ENCODE results near the gene ADPRS. TPM values are rescaled to one million over a fixed set of nuclear protein-coding genes. Genes with fewer than 3 reads are reported as not detected.

The ADPRS gene
- total RNA-seq, 4 donors from 2014 or later, result 23.8 to 43.4 (median 32.6) TPM

- H3K9me3 ChIP-seq, result no peaks in the 10 kb centered on the region
- no peak overlapping the region for H3K4me3 ChIP-seq
- ATAC-seq, result no peak
- TF ChIP-seq POLR2AphosphoS5 (IDR thresholded peaks at IDR 0.05) (no peak), EP300 (IDR thresholded peaks at IDR 0.05) (no peak), CTCF (IDR thresholded peaks at IDR 0.05) (no peak), POLR2A (IDR thresholded peaks at IDR 0.05) (no peak)
- H3K27ac ChIP-seq, result no peak overlapping the region
- H3K27me3 ChIP-seq, result no peaks in the 10 kb centered on the region
- WGBS, 2 donors (ENCODE audit: low coverage in 1 of 2), result 81 to 86% methylated on average over 3 to 10 of the region's 11 CpGs
- H3K4me1 ChIP-seq, result peaks cover 0 to 31% (median 14%) of the 10 kb centered on the region in 3 donors
- H3K36me3 ChIP-seq, result no peaks in the 10 kb centered on the region
Measured at GRCh38 chr1:36128126-36128904, 39.6 kb downstream of the ADPRS start.

DNA sequence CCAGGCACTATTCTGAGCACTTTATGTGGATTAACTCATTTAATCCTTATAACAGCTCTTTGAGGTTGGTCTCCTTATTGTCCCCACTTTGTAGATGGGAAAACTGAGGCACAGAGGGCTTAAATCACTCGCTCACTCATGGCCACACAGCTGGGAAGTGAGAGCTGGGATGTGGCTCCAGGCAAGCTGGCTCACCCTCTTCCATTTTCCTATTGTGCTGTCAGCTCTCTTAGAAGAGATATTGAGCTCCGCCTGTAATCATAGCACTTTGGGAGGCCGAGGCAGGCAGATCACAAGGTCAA, 40.2 kb downstream of the ADPRS start:
- no peaks in the 10 kb centered on the region for H3K36me3 ChIP-seq

GRCh38 chr1:36132029-36132428, 43.3 kb downstream of the ADPRS start:
- Histone ChIP-seq H3K4me3 (no peak overlapping the region), H3K36me3 (peaks cover 0 to 8% of the 10 kb centered on the region in 2 donors), H3K27ac (no peak overlapping the region), H3K4me1 (peaks cover 4 to 41% (median 25%) of the 10 kb centered on the region in 3 donors), H3K9me3 (no peaks in the 10 kb centered on the region), H3K27me3 (no peaks in the 10 kb centered on the region)
- 75% methylated on average over 1 of the region's 3 CpGs; no CpG with 5 or more reads in 1 of the 2 donors for WGBS, 2 donors (ENCODE audit: low coverage in 1 of 2)
- no peak for ATAC-seq
- TF ChIP-seq POLR2AphosphoS5 (IDR thresholded peaks at IDR 0.05) (no peak), EP300 (IDR thresholded peaks at IDR 0.05) (no peak), CTCF (IDR thresholded peaks at IDR 0.05) (no peak)

More for the DNA sequence above, 40.2 kb downstream of the ADPRS start:
- no peak overlapping the region for H3K27ac ChIP-seq
- H3K4me3 ChIP-seq, result no peak overlapping the region
- H3K4me1 ChIP-seq, result peaks cover 0 to 33% (median 11%) of the 10 kb centered on the region in 3 donors
- H3K27me3 ChIP-seq, result no peaks in the 10 kb centered on the region
- ATAC-seq, result no peak
- H3K9me3 ChIP-seq, result no peaks in the 10 kb centered on the region
- TF ChIP-seq POLR2AphosphoS5 (IDR thresholded peaks at IDR 0.05) (no peak), CTCF (IDR thresholded peaks at IDR 0.05) (no peak), EP300 (IDR thresholded peaks at IDR 0.05) (no peak), POLR2A (IDR thresholded peaks at IDR 0.05) (no peak)
- WGBS, 2 donors (ENCODE audit: low coverage in 1 of 2), result 100% methylated on average over 1 of the region's 3 CpGs; no CpG with 5 or more reads in 1 of the 2 donors

- TF ChIP-seq POLR2AphosphoS5 (IDR thresholded peaks at IDR 0.05) (peak; percentile 59), POLR2A (IDR thresholded peaks at IDR 0.05) (no peak), CTCF (IDR thresholded peaks at IDR 0.05) (no peak)
- 21% methylated on average over 3 of the region's 3 CpGs; no CpG with 5 or more reads in 1 of the 2 donors for WGBS, 2 donors (ENCODE audit: low coverage in 1 of 2)
- H3K27ac ChIP-seq, result peak overlapping the region in 3 of 4 donors; percentile 61 to 82 (median 80)
- peaks cover 4 to 52% (median 28%) of the 10 kb centered on the region in 3 donors for H3K4me1 ChIP-seq
- ATAC-seq, result no peak
- no peak overlapping the region for H3K4me3 ChIP-seq
- no peaks in the 10 kb centered on the region for H3K27me3 ChIP-seq
- peaks cover 0 to 23% of the 10 kb centered on the region in 2 donors for H3K36me3 ChIP-seq
- no peaks in the 10 kb centered on the region for H3K9me3 ChIP-seq
Measured at GRCh38 chr1:36133484-36133883, 44.8 kb downstream of the ADPRS start.

GRCh38 chr1:36134031-36134430, 45.3 kb downstream of the ADPRS start:
- Histone ChIP-seq H3K27ac (peak overlapping the region in 3 of 4 donors; percentile 61 to 82 (median 80)), H3K36me3 (peaks cover 0 to 28% of the 10 kb centered on the region in 2 donors), H3K4me3 (no peak overlapping the region), H3K27me3 (no peaks in the 10 kb centered on the region), H3K4me1 (peaks cover 4 to 52% (median 28%) of the 10 kb centered on the region in 3 donors), H3K9me3 (no peaks in the 10 kb centered on the region)
- ATAC-seq, result no peak
- TF ChIP-seq CTCF (IDR thresholded peaks at IDR 0.05) (no peak), POLR2A (IDR thresholded peaks at IDR 0.05) (no peak)
- WGBS, 2 donors (ENCODE audit: low coverage in 1 of 2), result 64% methylated on average over 2 of the region's 6 CpGs; no CpG with 5 or more reads in 1 of the 2 donors

Measured in gastroesophageal sphincter (tissue), 4 donors.